Central memory CD4-positive, alpha-beta T cell (primary cell): ENCODE data around the gene RAB23.

Experiments
- DNase-seq: peaks from one replicate; pipeline ENCODE4 v3.0.0; 2022

Gene RAB23

DNA sequence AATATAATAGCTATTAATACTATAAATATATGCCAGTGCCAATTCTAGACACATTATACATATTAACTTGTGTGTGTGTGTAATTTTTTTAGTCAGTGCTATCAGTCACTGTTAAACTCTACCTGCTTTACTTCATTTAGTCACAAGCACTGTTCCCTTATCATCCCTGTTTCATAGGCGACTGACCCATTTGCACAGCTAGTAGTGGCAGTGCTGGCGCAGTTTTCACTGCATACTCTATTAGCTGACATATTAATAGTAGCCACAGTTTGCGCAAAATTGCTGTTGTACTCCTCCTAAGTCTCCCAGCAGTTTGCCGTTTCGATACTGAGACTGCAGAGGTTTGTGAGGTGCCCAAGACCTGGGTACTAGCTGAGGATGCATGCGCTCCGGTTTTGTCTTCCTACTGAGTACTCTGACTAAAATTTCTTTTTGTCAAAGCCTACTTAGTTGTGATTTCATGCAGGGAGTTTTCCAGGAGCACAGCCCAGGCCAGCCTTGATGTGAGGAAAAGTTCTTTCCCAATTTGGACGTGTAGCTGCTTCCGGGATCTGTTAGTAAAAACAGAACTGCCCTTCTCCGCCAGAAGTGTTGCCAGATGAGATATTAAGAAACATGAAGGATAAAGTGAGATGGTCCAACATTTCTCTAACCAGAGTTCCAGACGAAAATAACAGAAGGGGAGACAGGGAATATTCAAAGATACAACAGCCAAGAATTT, 44.4 kb downstream of the RAB23 start:
- no peak for DNase-seq

DNA sequence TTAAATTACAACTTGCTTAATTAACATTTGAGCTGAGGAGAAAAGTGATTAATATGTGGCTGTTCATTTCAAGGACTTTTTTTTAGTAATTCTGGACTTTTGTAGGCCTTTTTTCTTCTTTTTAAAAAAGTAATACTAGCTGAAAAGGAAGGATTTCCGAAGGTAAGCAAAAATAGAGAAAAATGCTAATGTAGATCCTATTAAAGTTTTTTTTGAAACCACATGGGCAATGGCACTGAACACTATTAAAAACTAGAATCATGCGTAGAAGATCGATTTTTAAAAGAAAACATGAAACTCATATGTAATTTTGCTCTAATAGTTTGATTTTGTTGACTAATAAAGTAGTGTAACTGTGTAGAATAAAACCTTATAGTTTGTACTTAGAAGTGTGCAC, 47.6 kb downstream of the RAB23 start:
- no peak for DNase-seq

- DNase-seq, result no peak
Observed at GRCh38 chr6:57173886-57174510, 48.1 kb downstream of the RAB23 start.

DNA sequence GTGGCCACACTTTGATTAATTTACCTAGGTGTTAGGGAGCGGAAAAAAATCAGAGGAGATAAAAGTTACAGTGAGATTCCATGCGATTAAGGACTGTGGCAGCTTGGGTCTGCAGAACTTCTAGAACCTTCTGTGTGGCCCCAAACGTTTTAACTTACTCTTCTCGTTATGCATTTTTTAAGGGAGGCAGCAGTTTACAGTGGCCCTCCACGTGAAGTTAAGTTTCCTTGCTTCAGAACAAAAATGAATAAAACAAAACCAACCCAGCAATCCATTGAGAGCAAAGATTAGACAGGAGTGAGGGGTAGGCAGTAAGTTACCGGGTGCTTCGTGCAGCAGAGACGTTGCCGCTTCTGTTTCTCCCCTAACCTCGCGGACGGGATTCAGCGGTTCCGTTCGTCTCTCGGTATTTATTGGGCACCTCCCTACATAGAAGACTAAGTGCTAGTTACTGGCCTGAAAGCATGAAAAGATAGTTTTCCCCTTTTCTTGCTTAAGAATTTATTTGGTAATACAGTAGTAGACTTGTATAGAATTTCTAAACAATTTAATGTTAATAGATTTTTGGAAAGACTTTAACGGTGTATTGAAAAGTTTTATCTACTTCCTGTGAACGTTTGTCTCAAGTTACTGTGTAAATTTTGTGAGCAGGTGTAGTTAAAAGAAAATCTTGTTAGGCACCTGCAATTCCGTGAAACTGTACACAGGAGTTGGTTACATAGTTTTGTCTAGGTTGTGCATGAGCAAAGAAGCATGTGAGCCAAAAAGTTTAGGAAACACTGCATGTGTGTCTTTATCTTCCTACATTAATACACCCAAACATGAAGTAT, 48.8 kb downstream of the RAB23 start:
- peak; percentile 17 for DNase-seq

GRCh38 chr6:57172136-57173055, 49.7 kb downstream of the RAB23 start, which contains the start of gene BAG2:
BAG2 (plus strand) TSS chr6:57172326; CDS start chr6:57172698, 372 bp downstream.
- DNase-seq, result peak; percentile 81

GRCh38 chr6:57165080-57165479, 57.0 kb downstream of the RAB23 start:
- DNase-seq, result no peak

GRCh38 chr6:57163956-57164355, 58.2 kb downstream of the RAB23 start:
- no peak for DNase-seq

GRCh38 chr6:57162516-57162915, 59.6 kb downstream of the RAB23 start:
- DNase-seq, result no peak

DNA sequence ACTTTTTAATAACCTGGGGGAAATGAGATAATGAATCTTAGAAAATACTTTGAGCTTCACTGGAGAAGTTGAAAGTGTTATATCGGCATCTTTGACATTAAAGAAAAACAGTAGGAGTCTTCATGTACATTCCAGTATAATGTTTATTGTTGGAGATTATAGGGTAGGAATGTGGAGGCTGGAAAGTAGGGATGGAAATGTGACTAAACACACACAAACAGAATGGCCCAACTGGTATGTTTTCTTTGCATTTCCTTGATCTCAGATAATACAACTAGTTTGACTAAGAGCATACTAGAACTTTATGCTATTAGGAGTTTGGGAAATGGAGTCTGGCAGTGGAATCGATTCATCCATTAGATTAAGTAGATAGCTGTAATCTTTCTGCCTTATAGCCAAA, 60.1 kb downstream of the RAB23 start:
- no peak for DNase-seq

DNA sequence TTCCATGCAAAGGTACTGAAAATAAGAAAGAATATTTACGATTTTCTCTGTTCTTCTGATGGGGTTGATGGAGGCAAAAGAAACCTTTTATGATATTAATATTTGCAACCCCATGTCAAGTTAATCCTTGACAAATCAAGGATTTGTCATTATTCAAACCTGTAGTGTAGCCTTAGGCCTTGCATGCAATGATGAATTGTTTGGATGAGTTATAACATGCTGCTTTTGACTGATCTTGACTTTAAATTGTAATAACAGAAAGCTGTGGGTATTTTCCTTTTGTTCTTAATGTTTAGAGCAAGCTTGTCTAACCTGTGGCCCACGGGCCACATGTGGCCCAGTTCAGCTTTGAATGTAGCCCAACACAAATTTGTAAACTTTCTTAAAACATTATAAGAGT, 63.0 kb downstream of the RAB23 start:
- no peak for DNase-seq

- DNase-seq, result no peak
Observed at GRCh38 chr6:57158658-57159057, 63.4 kb downstream of the RAB23 start.

DNA sequence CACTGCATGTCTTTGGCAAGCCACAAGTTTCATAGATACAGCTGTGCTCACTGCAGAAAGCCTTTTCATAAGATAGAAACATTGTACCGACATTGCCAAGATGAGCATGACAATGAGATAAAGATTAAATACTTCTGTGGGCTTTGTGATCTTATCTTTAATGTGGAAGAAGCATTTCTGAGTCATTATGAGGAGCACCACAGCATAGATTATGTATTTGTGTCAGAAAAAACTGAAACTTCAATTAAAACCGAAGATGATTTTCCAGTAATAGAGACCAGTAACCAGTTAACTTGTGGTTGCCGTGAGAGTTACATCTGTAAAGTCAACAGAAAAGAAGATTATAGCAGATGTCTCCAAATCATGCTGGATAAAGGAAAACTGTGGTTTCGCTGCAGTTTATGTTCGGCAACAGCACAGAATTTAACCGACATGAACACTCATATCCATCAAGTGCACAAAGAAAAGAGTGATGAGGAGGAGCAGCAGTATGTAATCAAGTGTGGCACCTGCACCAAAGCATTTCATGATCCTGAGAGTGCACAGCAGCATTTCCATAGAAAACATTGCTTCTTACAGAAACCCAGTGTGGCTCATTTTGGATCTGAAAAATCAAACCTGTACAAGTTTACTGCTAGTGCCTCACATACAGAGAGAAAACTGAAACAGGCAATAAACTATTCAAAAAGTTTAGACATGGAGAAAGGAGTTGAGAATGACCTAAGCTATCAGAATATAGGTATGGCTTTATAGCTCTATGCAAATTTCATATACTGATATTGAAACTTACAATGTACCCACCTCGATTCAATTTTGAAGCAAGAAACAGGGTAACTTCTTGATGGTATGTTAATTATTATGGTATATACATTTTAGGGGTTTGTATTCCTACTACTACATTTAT, 73.9 kb downstream of the RAB23 start:
- no peak for DNase-seq

GRCh38 chr6:57147401-57147800, 74.7 kb downstream of the RAB23 start:
- no peak for DNase-seq

- no peak for DNase-seq
Observed at GRCh38 chr6:57143690-57144089, 78.4 kb downstream of the RAB23 start.

DNA sequence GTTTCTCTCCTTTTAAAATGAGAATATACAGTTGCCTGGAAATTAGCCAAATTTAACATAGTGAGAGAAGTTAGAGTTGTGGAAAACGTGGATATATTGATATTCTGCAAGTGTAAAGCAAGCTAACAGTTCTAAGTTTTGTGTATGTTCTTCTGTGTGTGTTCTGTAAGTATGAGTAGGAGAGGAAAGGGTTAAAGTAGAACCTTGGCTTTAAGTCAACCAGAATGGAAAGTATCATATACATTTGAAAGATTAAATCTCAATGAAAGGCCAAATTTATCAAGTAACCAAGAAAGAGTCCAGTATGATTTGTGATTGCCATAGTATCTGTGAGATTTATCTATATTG, 80.0 kb downstream of the RAB23 start:
- no peak for DNase-seq

DNA sequence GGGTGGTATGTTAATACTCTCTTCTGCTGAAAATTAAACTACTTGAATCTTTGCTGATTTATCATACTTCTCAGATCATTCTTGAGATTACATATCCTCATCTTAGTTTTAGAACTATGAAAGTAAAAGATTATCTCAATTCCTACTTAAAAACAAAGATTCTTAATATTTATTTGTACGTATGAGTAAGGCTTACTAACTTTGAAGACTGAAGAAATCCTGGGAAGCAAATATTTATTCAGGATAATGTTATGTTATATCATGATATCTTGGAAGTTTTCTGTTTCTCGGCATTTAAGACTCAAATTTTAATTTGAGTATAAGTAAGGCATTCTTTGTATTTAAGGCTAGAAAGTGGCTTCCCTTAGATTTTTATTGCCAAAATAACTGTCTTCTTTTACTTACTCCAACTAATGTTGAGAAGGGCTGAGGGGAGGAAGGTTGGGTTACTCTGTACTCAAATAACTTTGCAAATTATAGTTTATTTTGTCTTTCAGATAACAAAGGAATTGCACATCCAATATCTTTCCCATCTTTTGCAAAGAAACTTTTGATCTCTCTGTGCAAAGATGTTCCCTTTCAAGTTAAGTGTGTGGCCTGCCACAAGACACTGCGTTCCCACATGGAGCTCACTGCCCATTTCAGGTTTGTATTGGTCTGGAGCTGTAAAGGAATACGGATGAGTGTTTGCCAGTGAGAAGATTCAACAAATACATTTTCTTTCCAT, 80.5 kb downstream of the RAB23 start:
- no peak for DNase-seq

DNA sequence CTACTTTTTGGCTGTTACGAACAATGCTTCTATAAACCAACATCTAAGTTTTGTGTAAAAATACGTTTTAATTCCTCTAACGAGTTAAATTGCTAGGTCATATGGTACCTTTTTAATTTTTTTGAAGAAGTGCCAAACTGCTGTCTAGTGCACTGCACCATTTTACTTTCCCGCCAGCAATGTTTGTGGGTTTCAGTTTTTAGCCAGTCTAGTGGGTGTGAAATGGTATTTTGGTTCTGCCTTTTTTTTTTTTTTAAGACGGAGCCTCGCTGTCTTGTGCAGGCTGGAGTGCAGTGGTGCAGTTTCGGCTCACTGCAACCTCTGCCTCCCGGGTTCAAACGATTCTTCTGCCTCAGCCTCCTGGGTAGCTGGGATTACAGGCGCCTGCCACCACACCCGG, 84.1 kb downstream of the RAB23 start:
- DNase-seq, result no peak

- DNase-seq, result no peak
Observed at GRCh38 chr6:57137350-57137749, 84.8 kb downstream of the RAB23 start.
